Fibroblast of lung (primary cell): ENCODE results near the gene PPP1R9A.

Source experiments
- EZH2 ChIP-seq: IDR thresholded peaks from 2 replicates; pipeline ENCODE4 v1.5.1; 2012; ENCODE audit warnings: low read length, control low read depth, mild to moderate bottlenecking; ENCODE audit errors: missing control alignments
- TF ChIP-seq, protein P1 (sequence below), 2 donors: IDR thresholded peaks in 1 of 2; conservative IDR thresholded peaks in 1 of 2; 1 replicate in 1 of 2; 2 replicates in 1 of 2; pipeline ENCODE4 v1.5.1; 2011 to 2012; ENCODE audit warnings: low read length in 2 of 2, control low read depth in 1 of 2, inconsistent platforms in 1 of 2, low read depth in 1 of 2, mild to moderate bottlenecking in 1 of 2

GRCh38 chr7:95245828-95246500, 338.6 kb downstream of the PPP1R9A start:
- TF ChIP-seq, protein P1, sequence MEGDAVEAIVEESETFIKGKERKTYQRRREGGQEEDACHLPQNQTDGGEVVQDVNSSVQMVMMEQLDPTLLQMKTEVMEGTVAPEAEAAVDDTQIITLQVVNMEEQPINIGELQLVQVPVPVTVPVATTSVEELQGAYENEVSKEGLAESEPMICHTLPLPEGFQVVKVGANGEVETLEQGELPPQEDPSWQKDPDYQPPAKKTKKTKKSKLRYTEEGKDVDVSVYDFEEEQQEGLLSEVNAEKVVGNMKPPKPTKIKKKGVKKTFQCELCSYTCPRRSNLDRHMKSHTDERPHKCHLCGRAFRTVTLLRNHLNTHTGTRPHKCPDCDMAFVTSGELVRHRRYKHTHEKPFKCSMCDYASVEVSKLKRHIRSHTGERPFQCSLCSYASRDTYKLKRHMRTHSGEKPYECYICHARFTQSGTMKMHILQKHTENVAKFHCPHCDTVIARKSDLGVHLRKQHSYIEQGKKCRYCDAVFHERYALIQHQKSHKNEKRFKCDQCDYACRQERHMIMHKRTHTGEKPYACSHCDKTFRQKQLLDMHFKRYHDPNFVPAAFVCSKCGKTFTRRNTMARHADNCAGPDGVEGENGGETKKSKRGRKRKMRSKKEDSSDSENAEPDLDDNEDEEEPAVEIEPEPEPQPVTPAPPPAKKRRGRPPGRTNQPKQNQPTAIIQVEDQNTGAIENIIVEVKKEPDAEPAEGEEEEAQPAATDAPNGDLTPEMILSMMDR (conservative IDR thresholded peaks at IDR 0.05 in 1 of 2, IDR thresholded peaks at IDR 0.05 in 1 of 2; ENCODE audit: low read depth in 1 of 2, low read length in 2 of 2): no peak
- no peak for TF ChIP-seq EZH2
